Vagina (tissue), 2 donors: ENCODE results near the gene NUDCD3. TPM values are rescaled to one million over a fixed set of nuclear protein-coding genes. Genes with fewer than 3 reads are reported as not detected.

Experiments
- DNase-seq, 2 donors: peaks; one replicate each; pipeline ENCODE4 v3.0.0-alpha.2; 2017; ENCODE audit errors: extremely low spot score in 2 of 2
- H3K27ac ChIP-seq: fragments of 200-600 bp; sonication (generic); one replicate; pipeline ENCODE4 v1.5.1; 2019
- H3K27me3 ChIP-seq: fragments of 200-600 bp; sonication (generic); one replicate; pipeline ENCODE4 v1.5.1; 2019
- H3K36me3 ChIP-seq, 2 donors: fragments of 200-600 bp; sonication (generic); one replicate each; pipeline ENCODE4 v1.5.1; 2017 to 2019
- H3K4me1 ChIP-seq: fragments of 200-600 bp; sonication (generic); one replicate; pipeline ENCODE4 v1.5.1; 2019
- H3K4me3 ChIP-seq, 2 donors: fragments of 200-600 bp; sonication (generic); 1 replicate in 1 of 2; 2 replicates in 1 of 2; pipeline ENCODE4 v1.5.1; 2016 to 2019
- H3K9me3 ChIP-seq: fragments of 200-600 bp; sonication (generic); one replicate; pipeline ENCODE4 v1.5.1; 2019
- POLR2A ChIP-seq, 2 donors: fragments of 450-650 bp; IDR thresholded peaks; one replicate each; pipeline ENCODE4 v1.6.1; 2017; ENCODE audit warnings: antibody characterized with exemption in 2 of 2, mild to moderate bottlenecking in 2 of 2, moderate library complexity in 2 of 2
- POLR2AphosphoS5 ChIP-seq, 2 donors: sonication (generic); formaldehyde crosslinking; IDR thresholded peaks; one replicate each; pipeline ENCODE4 v1.9.0; 2017; ENCODE audit warnings: antibody characterized with exemption in 2 of 2, mild to moderate bottlenecking in 2 of 2, low read depth in 1 of 2; ENCODE audit not compliant: insufficient read depth in 1 of 2
- intact Hi-C: fragments of 100-400 bp; cut with DNase I; formaldehyde crosslinking; loops from one replicate; pipeline ENCODE4 v1.15.1; 2023
- total RNA-seq: library from RNA; depleted of rRNA; stranded (reverse); fragments of >200 nt; gene quantifications from one replicate; pipeline ENCODE4 v1.2.3, GENCODE V29; 2016
- TF ChIP-seq, protein P1 (sequence below), 3 experiments: fragments of 450-650 bp in 2 of 3; fragments of 200-600 bp in 1 of 3; sonication (generic) in 1 of 3; IDR thresholded peaks; one replicate each; pipeline ENCODE4 v1.5.1; 2017 to 2019; ENCODE audit warnings: antibody characterized with exemption in 3 of 3, mild to moderate bottlenecking in 2 of 3, moderate library complexity in 2 of 3

Gene NUDCD3
- total RNA-seq, 1 donor from 2014 or later, result 48.6 TPM

DNA sequence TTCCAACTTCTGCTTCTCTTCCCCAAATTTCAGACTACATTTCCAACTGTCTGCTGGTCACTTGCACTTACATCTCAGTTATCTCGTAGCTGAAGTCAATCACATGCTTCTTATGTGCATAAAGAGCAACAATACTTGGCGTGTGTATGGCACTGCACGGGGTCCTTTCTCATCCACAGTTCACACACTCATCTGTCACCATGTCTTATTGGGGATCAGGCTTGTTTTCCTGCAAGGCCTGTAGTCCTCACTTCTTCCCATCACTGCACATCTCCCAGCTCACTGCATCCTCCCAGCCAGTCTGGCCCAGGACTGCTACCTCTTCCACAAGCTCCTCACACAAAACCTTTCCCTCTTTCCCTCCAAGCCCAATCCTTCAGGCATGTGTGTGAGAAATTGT is 35.3 kb downstream of the NUDCD3 start:
- Histone ChIP-seq H3K9me3 (no peaks in the 10 kb centered on the region), H3K4me3 (no peak overlapping the region), H3K4me1 (peaks cover 7% of the 10 kb centered on the region), H3K27ac (no peak overlapping the region), H3K36me3 (peaks cover 0 to 5% of the 10 kb centered on the region in 2 donors), H3K27me3 (no peaks in the 10 kb centered on the region)
- DNase-seq, result peak in 1 of 2 donors; percentile 42
- intact Hi-C loops, result no loop called here
- TF ChIP-seq, protein P1, sequence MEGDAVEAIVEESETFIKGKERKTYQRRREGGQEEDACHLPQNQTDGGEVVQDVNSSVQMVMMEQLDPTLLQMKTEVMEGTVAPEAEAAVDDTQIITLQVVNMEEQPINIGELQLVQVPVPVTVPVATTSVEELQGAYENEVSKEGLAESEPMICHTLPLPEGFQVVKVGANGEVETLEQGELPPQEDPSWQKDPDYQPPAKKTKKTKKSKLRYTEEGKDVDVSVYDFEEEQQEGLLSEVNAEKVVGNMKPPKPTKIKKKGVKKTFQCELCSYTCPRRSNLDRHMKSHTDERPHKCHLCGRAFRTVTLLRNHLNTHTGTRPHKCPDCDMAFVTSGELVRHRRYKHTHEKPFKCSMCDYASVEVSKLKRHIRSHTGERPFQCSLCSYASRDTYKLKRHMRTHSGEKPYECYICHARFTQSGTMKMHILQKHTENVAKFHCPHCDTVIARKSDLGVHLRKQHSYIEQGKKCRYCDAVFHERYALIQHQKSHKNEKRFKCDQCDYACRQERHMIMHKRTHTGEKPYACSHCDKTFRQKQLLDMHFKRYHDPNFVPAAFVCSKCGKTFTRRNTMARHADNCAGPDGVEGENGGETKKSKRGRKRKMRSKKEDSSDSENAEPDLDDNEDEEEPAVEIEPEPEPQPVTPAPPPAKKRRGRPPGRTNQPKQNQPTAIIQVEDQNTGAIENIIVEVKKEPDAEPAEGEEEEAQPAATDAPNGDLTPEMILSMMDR (IDR thresholded peaks at IDR 0.05), result no peak
- TF ChIP-seq POLR2A (IDR thresholded peaks at IDR 0.05) (no peak), POLR2AphosphoS5 (IDR thresholded peaks at IDR 0.05; ENCODE audit: insufficient read depth in 1 of 2, low read depth in 1 of 2) (no peak)

DNA sequence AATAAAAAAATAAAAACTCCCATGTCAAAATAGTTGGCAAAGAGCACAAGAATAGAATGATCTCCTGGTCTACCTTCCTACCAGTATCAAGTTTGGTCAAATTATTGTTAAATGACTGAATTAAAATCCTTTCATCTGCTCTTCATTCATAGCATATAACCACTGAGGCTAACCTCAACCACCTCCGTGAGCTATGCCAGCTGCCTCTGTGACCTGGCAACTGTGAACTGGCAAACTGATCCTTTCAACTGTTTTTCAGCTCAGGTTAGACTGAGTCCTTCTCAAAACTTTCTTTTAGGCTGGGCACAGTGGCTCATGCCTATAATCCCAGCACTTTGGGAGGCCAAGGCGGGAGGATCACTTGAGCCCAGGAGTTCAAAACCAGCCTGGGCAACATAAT is 36.1 kb downstream of the NUDCD3 start:
- peak in 1 of 2 donors; percentile 2 for DNase-seq
- intact Hi-C loops, result no loop called here
- TF ChIP-seq POLR2A (IDR thresholded peaks at IDR 0.05), result no peak
- TF ChIP-seq, protein P1 (IDR thresholded peaks at IDR 0.05), result no peak
- no peak for TF ChIP-seq POLR2AphosphoS5 (IDR thresholded peaks at IDR 0.05; ENCODE audit: insufficient read depth in 1 of 2, low read depth in 1 of 2)
- Histone ChIP-seq H3K4me3 (no peak overlapping the region), H3K9me3 (no peaks in the 10 kb centered on the region), H3K4me1 (peaks cover 12% of the 10 kb centered on the region), H3K27me3 (no peaks in the 10 kb centered on the region), H3K36me3 (peaks cover 0 to 5% of the 10 kb centered on the region in 2 donors), H3K27ac (no peak overlapping the region)

DNA sequence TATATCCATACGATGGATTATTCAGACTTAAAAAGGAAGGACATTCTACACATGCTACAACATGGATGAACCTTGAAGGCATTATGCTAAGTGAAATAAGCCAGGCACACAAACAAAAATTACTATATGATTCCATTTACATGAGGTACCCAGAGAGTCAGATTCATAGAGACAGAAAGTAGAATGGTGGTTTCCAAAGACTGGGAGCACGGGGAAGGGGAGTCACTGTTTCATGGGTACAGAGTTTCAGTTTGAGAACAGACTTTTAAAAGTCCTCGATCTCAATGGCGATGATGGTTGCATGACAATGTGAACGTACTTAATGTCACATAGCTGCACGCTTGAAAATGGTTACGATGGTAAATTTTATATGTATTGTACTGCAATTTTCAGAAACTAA is 39.3 kb downstream of the NUDCD3 start:
- H3K27ac ChIP-seq, result no peak overlapping the region
- no peaks in the 10 kb centered on the region for H3K9me3 ChIP-seq
- intact Hi-C loops, result no loop called here
- peaks cover 19% of the 10 kb centered on the region for H3K4me1 ChIP-seq
- H3K4me3 ChIP-seq, result no peak overlapping the region
- no peaks in the 10 kb centered on the region for H3K27me3 ChIP-seq
- no peak for TF ChIP-seq POLR2AphosphoS5 (IDR thresholded peaks at IDR 0.05; ENCODE audit: insufficient read depth in 1 of 2, low read depth in 1 of 2)
- no peak for TF ChIP-seq POLR2A (IDR thresholded peaks at IDR 0.05)
- TF ChIP-seq, protein P1 (IDR thresholded peaks at IDR 0.05), result no peak
- peak in 1 of 2 donors; percentile 8 for DNase-seq
- H3K36me3 ChIP-seq, result peaks cover 0 to 11% of the 10 kb centered on the region in 2 donors

DNA sequence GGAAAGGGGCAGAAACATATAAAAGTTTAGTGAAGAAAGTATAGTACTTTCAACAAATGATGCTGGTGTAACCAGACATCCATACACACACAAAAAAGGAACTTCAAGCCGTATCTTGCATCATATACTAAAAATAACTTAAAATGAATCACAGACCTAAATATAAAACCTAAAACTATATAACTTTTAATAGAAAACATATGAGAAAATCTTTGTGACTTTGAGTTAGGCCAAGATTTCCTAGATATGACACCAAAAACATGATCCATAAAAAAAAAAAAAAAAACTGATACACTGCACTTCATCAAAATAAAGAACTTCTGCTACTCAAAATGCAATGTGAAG is 40.9 kb downstream of the NUDCD3 start:
- no peak for DNase-seq
- no peaks in the 10 kb centered on the region for H3K9me3 ChIP-seq
- no peak for TF ChIP-seq POLR2A (IDR thresholded peaks at IDR 0.05)
- TF ChIP-seq, protein P1 (IDR thresholded peaks at IDR 0.05), result no peak
- no peak for TF ChIP-seq POLR2AphosphoS5 (IDR thresholded peaks at IDR 0.05; ENCODE audit: insufficient read depth in 1 of 2, low read depth in 1 of 2)
- no peak overlapping the region for H3K4me3 ChIP-seq
- intact Hi-C loops, result no loop called here
- peaks cover 19% of the 10 kb centered on the region for H3K4me1 ChIP-seq
- peaks cover 0 to 14% of the 10 kb centered on the region in 2 donors for H3K36me3 ChIP-seq
- H3K27ac ChIP-seq, result no peak overlapping the region
- no peaks in the 10 kb centered on the region for H3K27me3 ChIP-seq

DNA sequence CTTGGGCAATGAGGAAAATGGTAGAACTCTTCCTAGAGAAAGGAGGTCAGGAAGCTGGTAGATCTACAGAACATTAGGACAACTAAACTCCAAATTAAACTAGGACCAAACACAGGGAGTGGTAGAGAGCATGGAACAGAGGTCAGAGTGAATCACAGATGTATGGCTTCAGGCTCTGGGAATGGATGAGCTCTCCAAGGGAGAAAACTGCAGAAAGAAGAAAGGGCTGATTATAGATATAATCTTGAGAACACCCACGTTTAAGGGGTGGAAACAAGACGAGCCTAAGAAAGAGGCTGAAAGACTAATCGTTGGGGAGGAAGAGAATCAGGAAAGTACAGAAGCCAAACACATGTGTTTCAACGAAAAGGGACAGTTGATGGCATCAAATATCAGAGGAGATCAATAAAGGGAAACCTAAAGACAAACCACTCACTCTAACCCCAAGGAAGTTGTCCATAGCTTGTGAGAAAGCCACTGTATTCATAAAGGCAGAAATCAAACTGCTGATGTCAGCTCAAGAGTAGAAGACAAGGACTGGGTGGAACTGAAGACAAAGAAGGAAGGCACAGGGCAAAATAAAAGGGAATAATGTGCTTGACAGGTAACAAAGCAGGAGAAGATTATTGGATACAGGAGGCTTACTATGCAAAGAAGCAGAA is 41.4 kb downstream of the NUDCD3 start:
- DNase-seq, result no peak
- TF ChIP-seq POLR2AphosphoS5 (IDR thresholded peaks at IDR 0.05; ENCODE audit: insufficient read depth in 1 of 2, low read depth in 1 of 2) (no peak), POLR2A (IDR thresholded peaks at IDR 0.05) (no peak)
- TF ChIP-seq, protein P1 (IDR thresholded peaks at IDR 0.05), result no peak
- no peaks in the 10 kb centered on the region for H3K27me3 ChIP-seq
- H3K27ac ChIP-seq, result no peak overlapping the region
- H3K9me3 ChIP-seq, result no peaks in the 10 kb centered on the region
- peaks cover 19% of the 10 kb centered on the region for H3K4me1 ChIP-seq
- intact Hi-C loops, result no loop called here
- no peak overlapping the region for H3K4me3 ChIP-seq
- peaks cover 0 to 14% of the 10 kb centered on the region in 2 donors for H3K36me3 ChIP-seq
